Measurements from ENCODE around the gene RNF41.
"Not testable (repeated sequence)": the region's sequence is repeated elsewhere in the genome, so short reads cannot be mapped to it uniquely, and the experiment has no call there.

Gene RNF41

GRCh38 chr12:56158029-56158925, 63.4 kb downstream of the RNF41 start, which contains the start of gene MYL6:
TSS of gene MYL6 (plus strand) at chr12:56158359. CDS start at chr12:56158402, 43 bp downstream.
- TF ChIP-seq, protein P1, sequence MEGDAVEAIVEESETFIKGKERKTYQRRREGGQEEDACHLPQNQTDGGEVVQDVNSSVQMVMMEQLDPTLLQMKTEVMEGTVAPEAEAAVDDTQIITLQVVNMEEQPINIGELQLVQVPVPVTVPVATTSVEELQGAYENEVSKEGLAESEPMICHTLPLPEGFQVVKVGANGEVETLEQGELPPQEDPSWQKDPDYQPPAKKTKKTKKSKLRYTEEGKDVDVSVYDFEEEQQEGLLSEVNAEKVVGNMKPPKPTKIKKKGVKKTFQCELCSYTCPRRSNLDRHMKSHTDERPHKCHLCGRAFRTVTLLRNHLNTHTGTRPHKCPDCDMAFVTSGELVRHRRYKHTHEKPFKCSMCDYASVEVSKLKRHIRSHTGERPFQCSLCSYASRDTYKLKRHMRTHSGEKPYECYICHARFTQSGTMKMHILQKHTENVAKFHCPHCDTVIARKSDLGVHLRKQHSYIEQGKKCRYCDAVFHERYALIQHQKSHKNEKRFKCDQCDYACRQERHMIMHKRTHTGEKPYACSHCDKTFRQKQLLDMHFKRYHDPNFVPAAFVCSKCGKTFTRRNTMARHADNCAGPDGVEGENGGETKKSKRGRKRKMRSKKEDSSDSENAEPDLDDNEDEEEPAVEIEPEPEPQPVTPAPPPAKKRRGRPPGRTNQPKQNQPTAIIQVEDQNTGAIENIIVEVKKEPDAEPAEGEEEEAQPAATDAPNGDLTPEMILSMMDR (IDR thresholded peaks at IDR 0.05; ENCODE audit: low read depth, low read length, missing control alignments) = no peak
- DNase-seq = peak; percentile 99
- in situ Hi-C loops (cut with HindIII; ENCODE audit: low pct_ligation_motif_present, low sequenced_read_pairs) = no loop called here
- H3K36me3 ChIP-seq (replicated peaks) = peaks cover 40% of the 10 kb centered on the region
- H3K4me3 ChIP-seq (ENCODE audit: low read depth, low read length) = peak within 1 kb of the TSS; percentile 99
- H3K27me3 ChIP-seq (replicated peaks) = no peaks in the 10 kb centered on the region
- H3K27ac ChIP-seq = peak within 1 kb of the TSS; percentile 95

DNA sequence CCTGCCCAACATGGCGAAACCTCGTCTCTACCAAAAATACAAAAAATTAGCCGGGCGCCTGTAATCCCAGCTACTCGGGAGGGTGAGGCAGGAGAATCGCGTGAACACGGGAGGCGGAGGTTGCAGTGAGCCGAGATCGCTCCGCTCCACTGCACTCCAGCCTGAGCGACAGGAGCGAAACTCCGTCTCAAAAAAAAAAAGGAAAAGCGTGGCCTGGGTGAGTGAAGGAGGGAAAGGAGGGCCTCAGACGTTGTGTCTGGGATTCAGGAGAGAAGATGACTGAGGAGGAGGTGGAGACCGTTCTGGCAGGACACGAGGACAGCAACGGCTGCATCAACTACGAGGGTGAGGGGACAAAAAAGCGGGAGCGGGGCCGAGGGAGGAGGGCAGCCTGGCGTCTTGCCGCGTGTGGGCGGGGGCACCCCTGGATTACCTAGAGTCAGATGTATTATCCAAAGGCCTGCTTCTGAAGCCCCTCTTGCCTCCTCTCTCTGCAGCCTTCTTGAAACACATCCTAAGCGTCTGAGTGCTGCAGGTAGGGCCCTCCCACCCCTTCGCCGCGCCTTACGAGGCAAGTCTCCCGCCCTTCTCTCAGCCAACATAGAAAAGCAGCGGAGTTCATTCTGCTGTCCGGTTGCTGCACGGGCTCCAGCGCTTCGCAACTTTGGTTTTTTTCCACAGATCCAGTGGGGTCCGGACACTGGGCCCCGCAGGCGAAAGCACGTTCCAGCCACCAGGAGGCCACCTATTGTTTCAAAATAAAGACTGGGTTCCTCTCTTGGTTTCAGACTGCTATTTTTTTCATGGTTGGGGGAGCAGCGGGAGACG, 64.3 kb downstream of the RNF41 start:
- H3K4me3 ChIP-seq (ENCODE audit: low read depth, low read length) = peak overlapping the region; percentile 99
- peaks cover 35% of the 10 kb centered on the region for H3K36me3 ChIP-seq (replicated peaks)
- DNase-seq = peak; percentile 86
- in situ Hi-C loops (cut with HindIII; ENCODE audit: low pct_ligation_motif_present, low sequenced_read_pairs) = no loop called here
- no peaks in the 10 kb centered on the region for H3K27me3 ChIP-seq (replicated peaks)
- TF ChIP-seq, protein P1 (IDR thresholded peaks at IDR 0.05; ENCODE audit: low read depth, low read length, missing control alignments) = peak; percentile 84
- H3K27ac ChIP-seq = peak overlapping the region; percentile 22

- in situ Hi-C loops (cut with HindIII; ENCODE audit: low pct_ligation_motif_present, low sequenced_read_pairs); DNase-seq; H3K27me3 ChIP-seq (replicated peaks): not testable (repeated sequence)
- Histone ChIP-seq H3K4me3 (ENCODE audit: low read depth, low read length) (peak overlapping the region; percentile 99), H3K27ac (peak overlapping the region; percentile 22), H3K36me3 (replicated peaks) (peaks cover 28% of the 10 kb centered on the region)
Observed at GRCh38 chr12:56156464-56157200, 65.1 kb downstream of the RNF41 start.

DNA sequence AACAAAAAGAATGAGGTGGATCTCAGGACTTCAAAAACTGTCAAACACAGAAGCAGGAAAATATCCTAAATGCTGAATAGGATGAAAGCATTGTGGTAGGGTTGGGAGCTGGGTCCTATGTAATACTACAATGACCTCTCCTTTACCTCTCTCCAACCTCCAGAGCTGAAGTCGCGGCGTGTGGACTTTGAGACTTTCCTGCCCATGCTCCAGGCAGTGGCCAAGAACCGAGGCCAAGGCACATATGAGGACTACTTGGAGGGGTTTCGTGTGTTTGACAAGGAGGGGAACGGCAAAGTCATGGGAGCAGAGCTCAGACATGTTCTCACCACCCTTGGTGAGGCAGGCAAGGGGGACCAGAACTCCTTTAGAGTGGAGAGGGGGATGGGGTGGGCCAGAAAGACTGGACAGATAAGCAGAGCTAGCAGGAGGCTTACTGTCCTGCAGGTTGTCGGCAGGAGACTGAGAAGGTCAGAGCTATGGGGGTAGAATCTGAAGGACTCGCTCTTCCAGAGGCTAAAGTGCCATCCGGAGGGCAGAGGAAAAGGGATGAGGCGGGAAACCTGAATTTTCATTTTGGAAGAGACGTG, 66.4 kb downstream of the RNF41 start:
- in situ Hi-C loops (cut with HindIII; ENCODE audit: low pct_ligation_motif_present, low sequenced_read_pairs) = no loop called here
- H3K4me3 ChIP-seq (ENCODE audit: low read depth, low read length) = no peak overlapping the region
- peaks cover 15% of the 10 kb centered on the region for H3K36me3 ChIP-seq (replicated peaks)
- H3K27me3 ChIP-seq (replicated peaks) = no peaks in the 10 kb centered on the region
- no peak for DNase-seq
- TF ChIP-seq, protein P1 (IDR thresholded peaks at IDR 0.05; ENCODE audit: low read depth, low read length, missing control alignments) = no peak
- H3K27ac ChIP-seq = no peak overlapping the region

- H3K4me3 ChIP-seq (ENCODE audit: low read depth, low read length) = no peak overlapping the region
- TF ChIP-seq, protein P1 (IDR thresholded peaks at IDR 0.05; ENCODE audit: low read depth, low read length, missing control alignments) = no peak
- in situ Hi-C loops (cut with HindIII; ENCODE audit: low pct_ligation_motif_present, low sequenced_read_pairs) = no loop called here
- DNase-seq = no peak
- no peaks in the 10 kb centered on the region for H3K27me3 ChIP-seq (replicated peaks)
- no peak overlapping the region for H3K27ac ChIP-seq
- peaks cover 10% of the 10 kb centered on the region for H3K36me3 ChIP-seq (replicated peaks)
Observed at GRCh38 chr12:56154818-56155217, 66.9 kb downstream of the RNF41 start.
